ENCODE measurements around the gene WDR26.
"Not testable (repeated sequence)": the region's sequence is repeated elsewhere in the genome, so short reads cannot be mapped to it uniquely, and the experiment has no call there.

Gene WDR26

DNA sequence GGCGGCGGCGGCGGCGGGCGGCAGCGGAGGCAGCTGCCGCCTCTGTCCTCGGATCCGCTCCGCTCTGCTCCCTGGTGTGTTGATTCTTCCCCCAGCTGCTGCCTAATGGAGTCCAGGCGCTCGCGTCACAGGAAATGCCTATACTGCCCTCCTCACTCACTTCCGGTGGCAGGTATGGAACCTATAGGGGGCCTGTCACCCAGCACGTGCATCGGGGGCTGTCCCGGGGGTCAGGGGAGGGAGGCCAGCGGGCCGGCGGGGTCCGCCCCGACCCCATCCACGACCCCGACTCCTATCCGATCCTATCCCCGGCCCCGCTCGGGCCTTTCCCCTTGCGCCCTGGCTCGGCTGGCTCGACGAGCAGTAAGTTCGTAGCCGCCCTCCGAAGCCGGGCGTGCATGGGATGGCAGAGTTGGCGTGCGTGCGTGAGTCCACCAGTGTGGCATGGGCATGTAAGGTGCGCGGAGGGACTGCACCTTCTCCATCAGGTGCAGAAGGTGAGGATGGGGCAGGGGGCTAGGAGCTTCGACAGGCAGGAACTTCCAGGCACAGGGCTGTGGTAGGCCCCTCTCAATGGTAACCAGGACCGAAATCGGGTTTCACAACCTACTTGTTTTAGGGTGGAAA, at the start of gene WDR26:
WDR26 (minus strand) TSS at position 107 of the 627 bp plus-strand sequence.
- peak; percentile 46 to 61 (median 49) for DNase-seq (ENCODE audit: low read depth in 3 of 3, low spot score in 1 of 3)

- DNase-seq (ENCODE audit: low read depth in 3 of 3, low spot score in 1 of 3): not testable (repeated sequence)
Measured at GRCh38 chr1:224483206-224483605, 48.6 kb upstream of the WDR26 start.

DNA sequence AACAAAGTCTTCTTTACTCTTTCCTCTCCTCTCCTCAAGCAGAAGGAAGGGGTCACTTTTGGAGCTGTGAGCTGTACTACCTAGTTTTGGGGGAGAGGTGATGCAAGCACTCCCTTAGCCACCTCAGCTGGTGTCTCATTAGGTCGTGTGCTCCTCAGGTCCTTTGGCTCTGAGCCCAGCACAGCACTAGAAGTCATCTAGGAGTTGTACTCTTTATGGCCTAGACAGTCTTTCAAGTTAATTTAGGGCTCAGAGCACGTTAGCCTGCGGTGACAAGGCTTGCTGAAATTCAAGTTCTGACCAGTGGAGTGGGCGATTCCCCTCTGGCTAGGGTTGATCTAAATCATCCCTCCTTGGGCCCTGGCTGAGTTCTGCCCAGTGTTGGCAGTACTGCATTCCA, 48.0 kb upstream of the WDR26 start:
- DNase-seq (ENCODE audit: low read depth in 3 of 3, low spot score in 1 of 3): no peak

GRCh38 chr1:224481601-224482000, 47.0 kb upstream of the WDR26 start:
- DNase-seq (ENCODE audit: low read depth in 3 of 3, low spot score in 1 of 3): no peak

GRCh38 chr1:224480888-224481459, 46.4 kb upstream of the WDR26 start:
- not testable (repeated sequence) for DNase-seq (ENCODE audit: low read depth in 3 of 3, low spot score in 1 of 3)

DNA sequence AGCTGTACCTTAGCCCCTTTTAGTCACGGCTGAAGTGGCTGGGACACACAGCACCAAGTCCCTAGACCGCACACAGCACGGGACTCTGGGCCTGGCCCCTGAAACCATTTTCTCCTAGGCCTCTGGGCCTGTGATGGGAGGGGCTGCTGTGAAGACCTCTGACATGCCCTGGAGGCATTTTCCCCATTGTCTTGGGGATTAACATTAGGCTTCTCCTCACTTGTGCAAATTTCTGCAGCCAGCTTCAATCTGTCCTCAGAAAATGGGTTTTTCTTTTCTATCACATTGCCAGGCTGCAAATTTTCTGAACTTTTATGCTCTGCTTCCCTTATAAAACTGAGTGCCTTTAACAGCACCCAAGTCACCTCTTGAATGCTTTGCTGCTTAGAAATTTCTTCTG, 45.6 kb upstream of the WDR26 start:
- not testable (repeated sequence) for DNase-seq (ENCODE audit: low read depth in 3 of 3, low spot score in 1 of 3)

DNA sequence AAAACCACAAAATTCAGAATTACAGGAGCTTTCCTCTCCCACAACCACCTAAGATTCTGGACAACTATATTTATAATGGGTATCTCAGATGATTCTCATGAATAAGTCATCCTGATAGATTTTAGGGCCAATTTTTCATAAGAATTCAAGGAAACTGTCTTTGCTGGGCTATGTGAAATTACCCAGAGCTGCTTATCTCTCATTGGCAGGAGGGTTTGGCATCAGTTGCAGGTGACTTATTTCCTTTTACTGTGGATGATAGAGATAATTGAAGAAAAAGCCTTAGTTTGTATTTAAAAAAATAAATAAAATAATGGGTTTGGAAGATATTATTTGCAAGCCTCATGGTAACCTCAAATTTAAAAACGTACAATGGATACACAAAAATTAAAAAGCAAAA, 38.2 kb upstream of the WDR26 start:
- no peak for DNase-seq (ENCODE audit: low read depth in 3 of 3, low spot score in 1 of 3)

DNA sequence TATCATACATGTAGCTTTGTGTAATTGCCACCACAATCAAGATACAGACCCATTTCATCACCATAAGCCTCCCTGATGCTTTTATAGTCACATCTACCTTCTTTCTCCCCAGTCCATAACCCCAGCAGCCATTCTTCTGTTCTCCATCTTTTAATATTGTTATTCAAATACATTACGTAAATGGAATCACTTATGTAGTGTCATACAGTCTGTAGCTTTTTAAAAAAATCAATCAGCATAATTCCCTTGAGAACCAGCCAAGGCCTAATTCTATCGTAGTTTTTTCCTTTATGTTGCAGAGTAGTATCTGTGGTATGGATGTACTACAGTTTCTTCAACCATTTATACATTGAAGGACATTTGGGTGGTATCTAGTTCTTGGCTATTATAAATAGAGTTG, 31.6 kb upstream of the WDR26 start:
- no peak for DNase-seq (ENCODE audit: low read depth in 3 of 3, low spot score in 1 of 3)

GRCh38 chr1:224459966-224460365, 25.4 kb upstream of the WDR26 start:
- no peak for DNase-seq (ENCODE audit: low read depth in 3 of 3, low spot score in 1 of 3)

GRCh38 chr1:224458996-224459395, 24.4 kb upstream of the WDR26 start:
- DNase-seq (ENCODE audit: low read depth in 3 of 3, low spot score in 1 of 3): no peak

DNA sequence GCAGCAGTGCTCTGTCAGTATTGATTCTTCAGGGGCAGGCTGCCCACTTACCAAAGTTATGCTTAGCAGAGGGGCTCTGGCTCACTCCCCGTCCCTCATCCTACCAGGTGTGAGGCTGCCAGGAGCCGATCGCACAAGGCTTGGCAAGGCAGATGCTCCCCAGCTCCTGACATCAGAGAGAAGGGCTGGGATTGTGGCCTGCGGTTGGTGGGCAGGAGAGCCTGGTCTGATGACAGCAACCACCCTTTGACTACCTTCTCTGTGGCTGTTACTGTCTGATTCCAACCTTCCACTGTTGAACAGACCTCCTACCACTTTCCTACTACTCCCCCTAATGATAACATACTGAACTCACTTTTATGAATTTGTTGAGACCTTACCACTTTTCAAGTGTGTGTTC, 23.7 kb upstream of the WDR26 start:
- no peak for DNase-seq (ENCODE audit: low read depth in 3 of 3, low spot score in 1 of 3)

DNA sequence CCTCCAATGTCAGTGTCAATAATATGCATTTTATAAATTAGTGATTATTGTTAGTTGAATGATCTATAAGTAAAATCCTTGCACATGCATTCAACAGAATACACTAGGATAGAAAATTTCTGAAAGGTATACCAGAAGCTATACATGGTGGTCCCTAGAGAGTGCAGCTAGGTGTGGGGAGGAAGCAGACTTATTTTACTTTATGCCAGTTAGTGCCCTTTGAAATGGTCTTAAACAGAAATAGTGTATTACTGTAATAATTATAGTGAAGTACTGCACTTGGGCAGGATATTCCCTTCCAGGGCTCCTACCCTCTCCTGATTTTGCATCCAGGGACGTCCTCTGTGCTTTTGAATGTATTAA, 23.2 kb upstream of the WDR26 start:
- DNase-seq (ENCODE audit: low read depth in 3 of 3, low spot score in 1 of 3): no peak

DNA sequence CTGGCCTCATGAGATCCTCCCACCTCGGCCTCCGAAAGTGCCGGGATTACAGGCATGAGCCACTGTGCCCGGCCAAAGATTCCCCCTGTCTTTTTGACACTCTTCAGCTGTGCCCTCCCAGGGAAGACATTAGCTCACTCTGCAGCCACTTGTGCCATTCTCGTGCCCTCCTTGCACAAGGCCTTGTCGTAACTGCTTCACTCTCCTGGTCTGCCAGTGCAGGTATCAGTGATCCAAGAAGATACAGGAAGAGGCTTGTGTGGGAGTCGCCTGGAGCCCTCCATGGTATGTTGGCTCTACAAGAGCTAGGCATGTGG, 22.0 kb upstream of the WDR26 start:
- no peak for DNase-seq (ENCODE audit: low read depth in 3 of 3, low spot score in 1 of 3)

- no peak for DNase-seq (ENCODE audit: low read depth in 3 of 3, low spot score in 1 of 3)
Measured at GRCh38 chr1:224454402-224455055, 19.9 kb upstream of the WDR26 start.

DNA sequence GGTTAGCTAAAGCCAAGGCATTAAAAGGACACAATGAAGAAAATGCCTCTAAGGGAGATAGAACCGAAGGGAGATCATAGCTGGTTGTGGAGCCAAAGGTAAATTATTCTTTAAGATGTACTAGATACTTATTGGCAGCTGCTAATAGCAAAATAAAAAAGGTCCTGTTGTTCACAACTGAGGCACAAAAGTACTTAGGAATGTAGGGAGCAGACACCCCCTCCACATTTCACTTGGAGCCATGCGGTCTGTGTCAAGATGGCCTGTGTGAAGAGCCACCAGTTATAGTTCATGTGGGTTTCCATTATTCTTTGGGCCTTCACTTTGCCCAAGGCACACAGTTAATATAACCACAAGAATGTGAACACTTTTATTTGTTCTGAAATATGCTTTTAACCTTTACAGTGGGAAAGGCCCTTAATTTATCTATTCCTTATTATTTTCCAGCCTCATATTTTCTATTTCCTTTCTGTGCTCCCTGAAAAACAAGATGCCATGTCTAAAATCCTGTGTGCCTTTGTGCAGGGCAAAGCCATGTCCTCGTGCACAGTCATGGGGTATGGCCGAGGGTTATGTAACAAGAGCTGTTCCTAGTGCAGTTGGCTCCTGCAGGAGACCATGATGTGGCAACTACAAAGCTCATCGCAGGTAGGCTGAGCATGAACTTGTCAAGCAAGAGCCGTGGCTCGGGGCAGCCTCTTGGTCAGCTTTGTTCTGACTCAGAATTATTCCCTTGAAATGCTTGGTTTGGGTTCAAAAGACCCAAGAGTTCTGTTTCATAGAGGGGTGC, 16.2 kb upstream of the WDR26 start:
- no peak for DNase-seq (ENCODE audit: low read depth in 3 of 3, low spot score in 1 of 3)

GRCh38 chr1:224450159-224450558, 15.6 kb upstream of the WDR26 start:
- no peak for DNase-seq (ENCODE audit: low read depth in 3 of 3, low spot score in 1 of 3)

DNA sequence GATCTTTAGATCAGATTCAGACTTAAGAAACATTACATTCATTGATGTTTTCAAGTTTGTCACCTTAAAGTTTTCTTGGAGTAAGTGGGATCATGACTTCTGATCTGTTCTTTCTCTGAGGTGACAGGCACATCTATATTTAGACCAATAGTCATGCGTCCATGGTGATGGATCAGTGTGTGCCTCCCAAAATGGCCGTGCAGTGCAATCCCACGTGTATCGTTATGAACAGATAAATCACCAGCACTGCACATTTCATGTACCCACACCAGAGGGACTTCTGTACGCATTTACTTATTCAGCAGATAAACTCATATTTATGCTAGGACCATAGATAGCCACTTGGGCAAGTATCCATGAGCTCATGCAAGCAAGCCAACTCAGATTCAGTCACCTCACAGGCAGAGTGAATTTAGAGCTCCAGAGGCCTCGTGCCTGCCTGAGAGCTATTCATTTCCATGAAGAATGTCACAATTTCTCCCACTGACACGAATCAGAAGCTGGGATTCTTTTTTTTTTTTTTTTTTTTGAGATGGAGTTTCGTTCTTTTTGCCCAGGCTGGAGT, 13.9 kb upstream of the WDR26 start:
- DNase-seq (ENCODE audit: low read depth in 3 of 3, low spot score in 1 of 3): no peak

- DNase-seq (ENCODE audit: low read depth in 3 of 3, low spot score in 1 of 3): no peak
Measured at GRCh38 chr1:224447971-224448370, 13.4 kb upstream of the WDR26 start.

- DNase-seq (ENCODE audit: low read depth in 3 of 3, low spot score in 1 of 3): no peak
Measured at GRCh38 chr1:224447251-224447650, 12.7 kb upstream of the WDR26 start.

- DNase-seq (ENCODE audit: low read depth in 3 of 3, low spot score in 1 of 3): no peak
Measured at GRCh38 chr1:224438989-224439388, 4.4 kb upstream of the WDR26 start.

- DNase-seq (ENCODE audit: low read depth in 3 of 3, low spot score in 1 of 3): no peak
Measured at GRCh38 chr1:224435999-224436398, 1.4 kb upstream of the WDR26 start.

DNA sequence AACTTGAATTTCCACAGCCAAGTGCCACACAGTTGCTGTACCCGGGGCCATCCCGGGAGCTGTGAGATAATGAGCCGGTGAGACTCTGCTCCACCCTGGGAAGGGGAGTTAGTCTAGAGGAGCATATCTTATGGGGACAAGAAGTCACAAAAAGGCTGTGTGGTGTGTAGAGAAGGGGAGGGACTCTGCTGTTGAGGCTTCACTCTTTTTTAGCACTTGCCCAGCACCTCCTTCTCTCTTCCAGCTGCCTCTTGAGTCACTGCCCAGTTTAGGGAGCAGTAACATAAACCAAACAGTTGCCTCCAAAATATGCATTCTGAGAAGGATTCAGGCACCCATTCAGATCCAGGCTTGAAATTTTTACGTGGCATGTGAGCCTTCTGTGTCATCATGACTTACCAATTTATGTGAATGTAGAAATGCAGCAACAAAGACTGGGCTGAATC, 744 bp upstream of the WDR26 start:
- no peak for DNase-seq (ENCODE audit: low read depth in 3 of 3, low spot score in 1 of 3)

Data from stimulated activated CD4-positive, alpha-beta T cell treated with anti-CD3 and anti-CD28 coated beads, TNF-alpha, amount 100 ng/mL, for 1 hour (primary cell).